DND-41 (cell line): ENCODE results near the gene SPTLC1.

Experiments
- CTCF ChIP-seq: IDR thresholded peaks from 2 replicates; pipeline ENCODE4 v1.5.1; 2012; ENCODE audit warnings: borderline replicate concordance, low read length, moderate library complexity, mild to moderate bottlenecking; ENCODE audit not compliant: poor library complexity, severe bottlenecking; ENCODE audit errors: extremely low read depth
- EZH2 ChIP-seq: IDR thresholded peaks from 3 replicates; pipeline ENCODE4 v1.6.1; 2012; ENCODE audit warnings: borderline replicate concordance, low read depth, mild to moderate bottlenecking, moderate library complexity, low read length, inconsistent platforms; ENCODE audit not compliant: severe bottlenecking

GRCh38 chr9:92043002-92043401 is 72.2 kb downstream of the SPTLC1 start:
- no peak for TF ChIP-seq CTCF
- TF ChIP-seq EZH2: no peak
